GM12878 (cell line): ENCODE results near the gene EIF4ENIF1. TPM values are rescaled to one million over a fixed set of nuclear protein-coding genes. Genes with fewer than 3 reads are reported as not detected.
"Not testable (repeated sequence)": the region's sequence is repeated elsewhere in the genome, so short reads cannot be mapped to it uniquely, and the experiment has no call there.

Experiments
- ATAC-seq: fragments of 200-7000 bp; cut with Tn5 transposase; 3 replicates; pipeline ENCODE4 v1.9.1; 2020; ENCODE audit warnings: mild to moderate bottlenecking, moderate library complexity
- BruUV-seq: library from RNA; stranded (reverse); fragments of 400-500 nt; replicated peaks from 2 replicates; lab custom pipeline; 2021; lab: Mats Ljungman, UMichigan
- CTCF ChIA-PET: fragments of 300-600 bp; sonication (Branson Sonifier 250); formaldehyde crosslinking; extraction: SDS; loops from one replicate; lab custom pipeline; 2021; ENCODE audit warnings: inconsistent platforms; lab: Yijun Ruan, JAX
- POLR2A ChIA-PET: fragments of 350-600 bp; formaldehyde crosslinking; extraction: SDS; loops from one replicate; lab custom pipeline; 2021; ENCODE audit warnings: inconsistent platforms; lab: Charles Lee
- RAD21 ChIA-PET: fragments of 300-600 bp; sonication (Branson Sonifier 250); formaldehyde crosslinking; loops from one replicate; lab custom pipeline; 2023; ENCODE audit warnings: antibody characterized with exemption; ENCODE audit not compliant: unreplicated experiment; lab: Charles Lee
- SMC1A ChIA-PET: fragments of 300-600 bp; sonication (Branson Sonifier 250); formaldehyde crosslinking; loops from one replicate; lab custom pipeline; 2023; ENCODE audit not compliant: unreplicated experiment, uncharacterized antibody; lab: Charles Lee
- DNase-seq: peaks from one replicate; pipeline ENCODE4 v3.0.0-alpha.2; 2011; ENCODE audit warnings: low read depth, low spot score
- FAIRE-seq: peaks from 3 replicates; lab custom pipeline; 2011; peaks lifted over from hg19 to GRCh38; lab: Jason Lieb, UNC
- H2AFZ ChIP-seq: 2 replicates; pipeline ENCODE4 v1.6.0; 2011; ENCODE audit warnings: low read depth, low read length, control low read depth; ENCODE audit not compliant: control insufficient read depth
- H3K27ac ChIP-seq: 2 replicates; pipeline ENCODE4 v1.5.1; 2011; ENCODE audit warnings: control low read depth; ENCODE audit not compliant: control insufficient read depth, insufficient read depth
- H3K27me3 ChIP-seq, 2 experiments: replicated peaks in 1 of 2; 2 replicates each; pipeline versions ENCODE4 v1.6.0 to v1.6.1; 2011; ENCODE audit warnings: low read length in 1 of 2; ENCODE audit not compliant: control insufficient read depth in 2 of 2, insufficient read depth in 2 of 2
- H3K36me3 ChIP-seq, 2 experiments: 2 replicates each; pipeline ENCODE4 v1.5.1; 2011; ENCODE audit warnings: low read length in 1 of 2; ENCODE audit not compliant: control insufficient read depth in 2 of 2, insufficient read depth in 2 of 2
- H3K4me1 ChIP-seq: 2 replicates; pipeline ENCODE4 v1.6.1; 2011; ENCODE audit warnings: mild to moderate bottlenecking, low read length, moderate library complexity, mixed read lengths; ENCODE audit not compliant: control insufficient read depth, insufficient read depth
- H3K4me2 ChIP-seq: 2 replicates; pipeline ENCODE4 v1.6.0; 2011; ENCODE audit warnings: control low read depth; ENCODE audit not compliant: control insufficient read depth, insufficient read depth
- H3K4me3 ChIP-seq: fragments of 200-600 bp; sonication (generic); 2 replicates; pipeline ENCODE4 v1.5.1; 2016
- H3K79me2 ChIP-seq: 2 replicates; pipeline ENCODE4 v1.6.0; 2011; ENCODE audit warnings: low read length; ENCODE audit not compliant: control insufficient read depth, insufficient read depth
- H3K9ac ChIP-seq: 2 replicates; pipeline ENCODE4 v1.8.0; 2011; ENCODE audit warnings: low read length, control low read depth, mixed read lengths; ENCODE audit not compliant: control insufficient read depth, insufficient read depth
- H3K9me3 ChIP-seq: replicated peaks from 3 replicates; pipeline ENCODE4 v1.5.1; 2011; ENCODE audit warnings: mild to moderate bottlenecking, low read length; ENCODE audit not compliant: control insufficient read depth, insufficient read depth
- H4K20me1 ChIP-seq: 2 replicates; pipeline ENCODE4 v1.6.0; 2011; ENCODE audit not compliant: control insufficient read depth, insufficient read depth
- ETV6 ChIP-seq, 2 experiments: fragments of 450-650 bp in 1 of 2; IDR thresholded peaks in 1 of 2; conservative IDR thresholded peaks in 1 of 2; 2 replicates each; pipeline ENCODE4 v1.6.1; 2014; ENCODE audit warnings: antibody characterized with exemption in 1 of 2, borderline replicate concordance in 1 of 2, low read depth in 1 of 2, mild to moderate bottlenecking in 1 of 2, moderate library complexity in 1 of 2
- MYB ChIP-seq: fragments of 150-350 bp; IDR thresholded peaks from 2 replicates; pipeline ENCODE4 v1.6.1; 2014; ENCODE audit warnings: mild to moderate bottlenecking, low read depth, low read length, borderline replicate concordance
- MYC ChIP-seq: IDR thresholded peaks from 2 replicates; pipeline ENCODE4 v1.6.1; 2011; ENCODE audit warnings: mild to moderate bottlenecking, low read length, moderate library complexity, inconsistent platforms; ENCODE audit not compliant: insufficient read depth, insufficient replicate concordance, insufficient read length, severe bottlenecking
- PML ChIP-seq: IDR thresholded peaks from 2 replicates; pipeline ENCODE4 v1.6.1; 2012; ENCODE audit warnings: low read length, inconsistent platforms
- TBL1XR1 ChIP-seq: IDR thresholded peaks from 2 replicates; pipeline ENCODE4 v1.6.1; 2012; ENCODE audit warnings: low read depth, low read length, improper control_type of control experiment
- WGBS: methylation state at CpG from one replicate; pipeline ENCODE4 v1.1.6; 2016; ENCODE audit warnings: low lambda C conversion rate; ENCODE audit not compliant: insufficient replicate concordance, insufficient coverage; ENCODE audit errors: missing lambda C conversion rate; 5-methylcytosine and 5-hydroxymethylcytosine counted together
- in situ Hi-C: fragments of 300-500 bp; cut with MboI; formaldehyde crosslinking; loops from 9 replicates; pipeline ENCODE4 v1.14.3; 2018; ENCODE audit warnings: mixed read lengths
- intact Hi-C: fragments of 100-400 bp; cut with micrococcal nuclease; formaldehyde crosslinking; loops from one replicate; pipeline ENCODE4 v1.14.2; 2022; ENCODE audit not compliant: unreplicated experiment
- polyA plus RNA-seq, 11 experiments: library from polyadenylated mRNA; depleted of rRNA in 4 of 11; unstranded in 6 of 11; stranded (reverse) in 5 of 11; fragments of >200 nt; fragmentation: Nextera tagmentation in 4 of 11; fragmentation: Illumina TruSeq in 1 of 11; extraction: Ambion mirVana in 4 of 11; extraction: Trizol in 1 of 11; gene quantifications; 1 replicate in 1 of 11; 2 replicates in 10 of 11; pipeline versions ENCODE4 v1.2.1 to v1.2.3, GENCODE V29; 2011 to 2016; ENCODE audit warnings: inconsistent platforms in 2 of 11, missing spikeins in 2 of 11, low read depth in 1 of 11
- total RNA-seq, 4 experiments: library from RNA; depleted of rRNA in 3 of 4; stranded (reverse); fragments of >200 nt in 3 of 4; fragmentation: Illumina TruSeq in 1 of 4; extraction: Trizol in 1 of 4; gene quantifications; 2 replicates each; pipeline versions ENCODE4 v1.2.1 to v1.2.3, GENCODE V29; 2013 to 2021

Gene EIF4ENIF1
- total and polyA plus RNA-seq, 10 of the 15 experiments (the other 5 are each of a cell fraction or from before 2014, with no cell fraction given): 4.4 to 43.7 (median 24.4) TPM

GRCh38 chr22:31431950-31432349 is 57.7 kb downstream of the EIF4ENIF1 start (continued):
- TF ChIP-seq ETV6 (conservative IDR thresholded peaks at IDR 0.05 in 1 of 2, IDR thresholded peaks at IDR 0.05 in 1 of 2; ENCODE audit: borderline replicate concordance in 1 of 2, low read depth in 1 of 2) (no peak), PML (no peak), MYC (no peak)

- no peak overlapping the region for H3K4me3 ChIP-seq
- H2AFZ ChIP-seq: no peak overlapping the region
- no peak overlapping the region for H3K27ac ChIP-seq
- no peaks in the 10 kb centered on the region for H3K79me2 ChIP-seq
- ChIA-PET RAD21 (no interaction called here), CTCF (interaction anchor here (0.6 kb wide), 1 partner anchor 15 kb away, joined by 3 read pairs; no protein-coding TSS in a partner anchor), SMC1A (interaction anchor here (1.5 kb wide), 1 partner anchor 14 kb away, joined by 4 read pairs; no protein-coding TSS in a partner anchor), POLR2A (interaction anchor here (0.6 kb wide), 1 partner anchor 262 kb away, joined by 5 read pairs; no protein-coding TSS in a partner anchor)
- FAIRE-seq (no peak), ATAC-seq (no peak), DNase-seq (no peak)
- H3K9me3 ChIP-seq: no peaks in the 10 kb centered on the region
- BruUV-seq: no TSS peak
- in situ Hi-C loops: no loop called here
- no peak overlapping the region for H3K4me2 ChIP-seq
- intact Hi-C loops: no loop called here
- no peaks in the 10 kb centered on the region for H3K27me3 ChIP-seq
- WGBS: 68% methylated on average over 8 of the region's 9 CpGs
- peaks cover 8 to 35% of the 10 kb centered on the region in 2 experiments for H3K36me3 ChIP-seq
- no peaks in the 10 kb centered on the region for H3K4me1 ChIP-seq
- no peak overlapping the region for H3K9ac ChIP-seq
- no peaks in the 10 kb centered on the region for H4K20me1 ChIP-seq
- TF ChIP-seq MYB: no peak
- no peak for TF ChIP-seq TBL1XR1
Measured at GRCh38 chr22:31425331-31426050, 64.2 kb downstream of the EIF4ENIF1 start.

GRCh38 chr22:31402350-31402749 is 87.3 kb downstream of the EIF4ENIF1 start:
- H2AFZ ChIP-seq, H4K20me1 ChIP-seq, SMC1A ChIA-PET, H3K27ac ChIP-seq, H3K9me3 ChIP-seq, H3K27me3 ChIP-seq, BruUV-seq, H3K9ac ChIP-seq, RAD21 ChIA-PET, intact Hi-C loops, DNase-seq, FAIRE-seq, ATAC-seq, CTCF ChIA-PET, H3K4me3 ChIP-seq, H3K4me2 ChIP-seq, in situ Hi-C loops, H3K4me1 ChIP-seq: not testable (repeated sequence)
- POLR2A ChIA-PET: interaction anchor here (0.6 to 1.3 kb wide), 4 partner anchors 8 to 534 kb away, joined by 3 to 6 read pairs (median 4); no protein-coding TSS in a partner anchor
- Histone ChIP-seq H3K36me3 (peaks cover 1 to 21% of the 10 kb centered on the region in 2 experiments), H3K79me2 (peaks cover 45% of the 10 kb centered on the region)
- WGBS: 90% methylated on average over 1 of the region's 2 CpGs
